ENCODE data around the gene MMP8. TPM values are rescaled to one million over a fixed set of nuclear protein-coding genes. Genes with fewer than 3 reads are reported as not detected.
A peak's percentile ranks its signal among the peaks of the same experiment; 100 is the strongest.

The MMP8 gene
- total RNA-seq, 1 donor from 2014 or later, result not detected

DNA sequence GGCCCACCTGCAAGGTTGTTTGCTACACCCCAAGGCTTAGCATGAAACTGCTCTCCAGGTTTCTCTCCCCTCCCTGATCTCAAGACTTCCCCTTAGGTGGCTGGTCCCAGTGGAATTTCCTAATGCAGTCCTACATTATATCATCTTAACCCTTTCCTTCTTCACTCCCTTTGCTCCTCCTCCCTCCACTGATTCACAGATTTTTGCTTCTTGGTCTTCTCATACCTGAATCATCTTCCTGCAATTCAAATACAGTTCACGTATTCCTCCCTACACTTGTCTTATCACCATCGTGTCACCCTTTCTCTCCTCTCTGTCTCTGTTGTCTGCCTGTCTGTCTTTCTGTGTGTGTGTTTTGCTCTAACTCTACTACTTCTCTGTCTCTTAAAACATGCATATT lies 38.7 kb upstream of the MMP8 start:
- TF ChIP-seq CTCF (IDR thresholded peaks at IDR 0.05; ENCODE audit: unreplicated experiment), result no peak
- H3K4me1 Mint-ChIP-seq, result peaks cover 26% of the 10 kb centered on the region
- no peaks in the 10 kb centered on the region for H3K27me3 Mint-ChIP-seq (ENCODE audit: low read depth)
- H3K9me3 Mint-ChIP-seq, result peaks cover 4% of the 10 kb centered on the region
- no peak for DNase-seq (ENCODE audit: low spot score in 2 of 2, unreplicated experiment in 2 of 2)
- no peak overlapping the region for H3K27ac Mint-ChIP-seq
- H3K4me3 Mint-ChIP-seq, result no peak overlapping the region
- H3K36me3 Mint-ChIP-seq, result no peaks in the 10 kb centered on the region

GRCh38 chr11:102762361-102762767 lies 37.6 kb upstream of the MMP8 start:
- no peak for DNase-seq (ENCODE audit: low spot score in 2 of 2, unreplicated experiment in 2 of 2)
- H3K4me1 Mint-ChIP-seq, result peaks cover 26% of the 10 kb centered on the region
- H3K4me3 Mint-ChIP-seq, result no peak overlapping the region
- no peaks in the 10 kb centered on the region for H3K27me3 Mint-ChIP-seq (ENCODE audit: low read depth)
- H3K36me3 Mint-ChIP-seq, result no peaks in the 10 kb centered on the region
- H3K27ac Mint-ChIP-seq, result peak overlapping the region; percentile 79
- TF ChIP-seq CTCF (IDR thresholded peaks at IDR 0.05; ENCODE audit: unreplicated experiment), result no peak
- H3K9me3 Mint-ChIP-seq, result no peaks in the 10 kb centered on the region

DNA sequence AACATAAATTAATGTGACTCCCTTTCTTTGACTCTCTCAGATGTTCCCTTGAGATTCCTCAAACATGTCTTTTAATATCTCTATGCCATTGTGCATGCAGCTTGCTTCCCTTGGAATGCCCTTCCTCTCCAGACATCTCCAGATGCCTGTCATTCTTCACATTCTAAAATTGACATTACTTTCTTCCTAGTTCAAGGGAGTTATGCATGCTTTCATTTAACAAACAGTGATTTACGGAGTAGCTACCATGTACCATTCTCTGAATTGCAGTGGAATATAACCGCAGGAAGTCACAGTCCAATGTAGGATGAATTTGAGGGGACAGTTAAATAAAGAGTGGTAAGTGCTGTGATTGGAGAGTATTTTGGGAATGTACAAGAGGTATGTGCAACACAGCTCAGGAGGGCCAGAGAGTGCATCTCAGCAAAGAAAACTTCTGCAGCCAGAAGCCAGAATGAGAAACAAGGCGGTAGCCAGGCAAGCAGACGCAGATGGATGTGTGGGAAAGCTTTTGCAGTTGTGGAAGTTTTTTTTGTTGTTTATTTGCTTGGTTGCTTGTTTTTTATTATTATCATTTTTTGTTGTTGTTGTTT lies 37.0 kb upstream of the MMP8 start:
- no peak for TF ChIP-seq CTCF (IDR thresholded peaks at IDR 0.05; ENCODE audit: unreplicated experiment)
- H3K27ac Mint-ChIP-seq, result peak overlapping the region; percentile 70
- H3K36me3 Mint-ChIP-seq, result no peaks in the 10 kb centered on the region
- H3K27me3 Mint-ChIP-seq (ENCODE audit: low read depth), result no peaks in the 10 kb centered on the region
- H3K4me3 Mint-ChIP-seq, result no peak overlapping the region
- H3K9me3 Mint-ChIP-seq, result no peaks in the 10 kb centered on the region
- no peak for DNase-seq (ENCODE audit: low spot score in 2 of 2, unreplicated experiment in 2 of 2)
- peaks cover 26% of the 10 kb centered on the region for H3K4me1 Mint-ChIP-seq

GRCh38 chr11:102760344-102761035 lies 35.7 kb upstream of the MMP8 start:
- H3K4me3 Mint-ChIP-seq, result no peak overlapping the region
- no peaks in the 10 kb centered on the region for H3K9me3 Mint-ChIP-seq
- no peak for TF ChIP-seq CTCF (IDR thresholded peaks at IDR 0.05; ENCODE audit: unreplicated experiment)
- peak overlapping the region; percentile 66 for H3K27ac Mint-ChIP-seq
- no peaks in the 10 kb centered on the region for H3K27me3 Mint-ChIP-seq (ENCODE audit: low read depth)
- H3K36me3 Mint-ChIP-seq, result no peaks in the 10 kb centered on the region
- H3K4me1 Mint-ChIP-seq, result peaks cover 23% of the 10 kb centered on the region
- no peak for DNase-seq (ENCODE audit: low spot score in 2 of 2, unreplicated experiment in 2 of 2)

GRCh38 chr11:102757823-102758549 lies 33.2 kb upstream of the MMP8 start:
- Mint-ChIP-seq H3K9me3 (no peaks in the 10 kb centered on the region), H3K4me3 (no peak overlapping the region), H3K27ac (no peak overlapping the region), H3K4me1 (peaks cover 15% of the 10 kb centered on the region), H3K27me3 (ENCODE audit: low read depth) (no peaks in the 10 kb centered on the region), H3K36me3 (no peaks in the 10 kb centered on the region)
- DNase-seq (ENCODE audit: low spot score in 2 of 2, unreplicated experiment in 2 of 2), result no peak
- no peak for TF ChIP-seq CTCF (IDR thresholded peaks at IDR 0.05; ENCODE audit: unreplicated experiment)

Measured in mesothelial cell of epicardium (in vitro differentiated cells).